ENCODE measurements around the gene EPB41L2.
"Not testable (repeated sequence)": the region's sequence is repeated elsewhere in the genome, so short reads cannot be mapped to it uniquely, and the experiment has no call there.

EPB41L2 gene

GRCh38 chr6:130945401-130945919 lies 117.6 kb downstream of the EPB41L2 start:
- DNase-seq (ENCODE audit: low read depth in 3 of 3), result no peak

GRCh38 chr6:130944486-130944885 lies 118.6 kb downstream of the EPB41L2 start:
- DNase-seq (ENCODE audit: low read depth in 3 of 3), result no peak

GRCh38 chr6:130943738-130944137 lies 119.3 kb downstream of the EPB41L2 start:
- no peak for DNase-seq (ENCODE audit: low read depth in 3 of 3)

- not testable (repeated sequence) for DNase-seq (ENCODE audit: low read depth in 3 of 3)
Observed at GRCh38 chr6:130942752-130943151, 120.3 kb downstream of the EPB41L2 start.

GRCh38 chr6:130937942-130938604 lies 125.0 kb downstream of the EPB41L2 start:
- DNase-seq (ENCODE audit: low read depth in 3 of 3), result no peak

GRCh38 chr6:130936933-130937332 lies 126.1 kb downstream of the EPB41L2 start:
- DNase-seq (ENCODE audit: low read depth in 3 of 3), result no peak

- no peak for DNase-seq (ENCODE audit: low read depth in 3 of 3)
Observed at GRCh38 chr6:130935978-130936377, 127.1 kb downstream of the EPB41L2 start.

- DNase-seq (ENCODE audit: low read depth in 3 of 3), result no peak
Observed at GRCh38 chr6:130934848-130935585, 128.0 kb downstream of the EPB41L2 start.

- no peak for DNase-seq (ENCODE audit: low read depth in 3 of 3)
Observed at GRCh38 chr6:130933712-130934200, 129.3 kb downstream of the EPB41L2 start.

GRCh38 chr6:130932921-130933320 lies 130.1 kb downstream of the EPB41L2 start:
- DNase-seq (ENCODE audit: low read depth in 3 of 3), result no peak

GRCh38 chr6:130932438-130932837 lies 130.6 kb downstream of the EPB41L2 start:
- DNase-seq (ENCODE audit: low read depth in 3 of 3), result no peak

GRCh38 chr6:130931683-130932082 lies 131.4 kb downstream of the EPB41L2 start:
- no peak for DNase-seq (ENCODE audit: low read depth in 3 of 3)

- no peak for DNase-seq (ENCODE audit: low read depth in 3 of 3)
Observed at GRCh38 chr6:130929036-130929678, 133.9 kb downstream of the EPB41L2 start.

GRCh38 chr6:130928158-130928912 lies 134.7 kb downstream of the EPB41L2 start:
- no peak for DNase-seq (ENCODE audit: low read depth in 3 of 3)

GRCh38 chr6:130927305-130927704 lies 135.7 kb downstream of the EPB41L2 start:
- no peak for DNase-seq (ENCODE audit: low read depth in 3 of 3)

GRCh38 chr6:130923350-130923749 lies 139.7 kb downstream of the EPB41L2 start:
- no peak for DNase-seq (ENCODE audit: low read depth in 3 of 3)

GRCh38 chr6:130922922-130923321 lies 140.1 kb downstream of the EPB41L2 start:
- DNase-seq (ENCODE audit: low read depth in 3 of 3), result no peak

- no peak for DNase-seq (ENCODE audit: low read depth in 3 of 3)
Observed at GRCh38 chr6:130920969-130921368, 142.1 kb downstream of the EPB41L2 start.

- DNase-seq (ENCODE audit: low read depth in 3 of 3), result no peak
Observed at GRCh38 chr6:130918171-130918570, 144.9 kb downstream of the EPB41L2 start.

- not testable (repeated sequence) for DNase-seq (ENCODE audit: low read depth in 3 of 3)
Observed at GRCh38 chr6:130915606-130916005, 147.4 kb downstream of the EPB41L2 start.

- DNase-seq (ENCODE audit: low read depth in 3 of 3), result peak in 2 of 3 donors; percentile 3 to 12
Observed at GRCh38 chr6:130913120-130913519, 149.9 kb downstream of the EPB41L2 start.

GRCh38 chr6:130912434-130912833 lies 150.6 kb downstream of the EPB41L2 start:
- DNase-seq (ENCODE audit: low read depth in 3 of 3), result no peak
